ENCODE results near the gene MTCL1.

MTCL1 gene

GRCh38 chr18:8787371-8787670 is 82.0 kb downstream of the MTCL1 start:
- TF ChIP-seq POLR2A (IDR thresholded peaks at IDR 0.05; ENCODE audit: extremely low read depth, insufficient read length) (no peak), MYC (IDR thresholded peaks at IDR 0.05; ENCODE audit: low read depth, low read length) (no peak), MAX (IDR thresholded peaks at IDR 0.05; ENCODE audit: low read depth, low read length) (no peak), CTCF (IDR thresholded peaks at IDR 0.05; ENCODE audit: low read depth, low read length) (no peak)

GRCh38 chr18:8787794-8788193 is 82.4 kb downstream of the MTCL1 start:
- H3K4me3 ChIP-seq (ENCODE audit: low read depth, low read length), result no peak overlapping the region
- TF ChIP-seq MYC (IDR thresholded peaks at IDR 0.05; ENCODE audit: low read depth, low read length), result no peak
- no peak for TF ChIP-seq MAX (IDR thresholded peaks at IDR 0.05; ENCODE audit: low read depth, low read length)
- TF ChIP-seq POLR2A (IDR thresholded peaks at IDR 0.05; ENCODE audit: extremely low read depth, insufficient read length), result no peak
- no peak for TF ChIP-seq CTCF (IDR thresholded peaks at IDR 0.05; ENCODE audit: low read depth, low read length)
- no peak for DNase-seq (ENCODE audit: low read depth)

More at GRCh38 chr18:8787371-8787670, 82.0 kb downstream of the MTCL1 start:
- DNase-seq (ENCODE audit: low read depth), result no peak
- no peak overlapping the region for H3K4me3 ChIP-seq (ENCODE audit: low read depth, low read length)

- no peak for DNase-seq (ENCODE audit: low read depth)
- no peak for TF ChIP-seq POLR2A (IDR thresholded peaks at IDR 0.05; ENCODE audit: extremely low read depth, insufficient read length)
- no peak for TF ChIP-seq MAX (IDR thresholded peaks at IDR 0.05; ENCODE audit: low read depth, low read length)
- TF ChIP-seq MYC (IDR thresholded peaks at IDR 0.05; ENCODE audit: low read depth, low read length), result no peak
- no peak for TF ChIP-seq CTCF (IDR thresholded peaks at IDR 0.05; ENCODE audit: low read depth, low read length)
- no peak overlapping the region for H3K4me3 ChIP-seq (ENCODE audit: low read depth, low read length)
Measured at GRCh38 chr18:8788503-8789429, 83.4 kb downstream of the MTCL1 start.

GRCh38 chr18:8791171-8791651 is 85.9 kb downstream of the MTCL1 start:
- H3K4me3 ChIP-seq (ENCODE audit: low read depth, low read length), result no peak overlapping the region
- no peak for TF ChIP-seq CTCF (IDR thresholded peaks at IDR 0.05; ENCODE audit: low read depth, low read length)
- no peak for TF ChIP-seq MYC (IDR thresholded peaks at IDR 0.05; ENCODE audit: low read depth, low read length)
- TF ChIP-seq POLR2A (IDR thresholded peaks at IDR 0.05; ENCODE audit: extremely low read depth, insufficient read length), result no peak
- no peak for TF ChIP-seq MAX (IDR thresholded peaks at IDR 0.05; ENCODE audit: low read depth, low read length)
- no peak for DNase-seq (ENCODE audit: low read depth)

GRCh38 chr18:8792688-8793316 is 87.4 kb downstream of the MTCL1 start:
- no peak for DNase-seq (ENCODE audit: low read depth)
- H3K4me3 ChIP-seq (ENCODE audit: low read depth, low read length), result no peak overlapping the region
- TF ChIP-seq MAX (IDR thresholded peaks at IDR 0.05; ENCODE audit: low read depth, low read length) (no peak), POLR2A (IDR thresholded peaks at IDR 0.05; ENCODE audit: extremely low read depth, insufficient read length) (no peak), CTCF (IDR thresholded peaks at IDR 0.05; ENCODE audit: low read depth, low read length) (no peak), MYC (IDR thresholded peaks at IDR 0.05; ENCODE audit: low read depth, low read length) (no peak)
